ENCODE results near the gene LIN37. TPM values are rescaled to one million over a fixed set of nuclear protein-coding genes. Genes with fewer than 3 reads are reported as not detected.

The LIN37 gene
- total and polyA plus RNA-seq, 9 of the 15 experiments (the other 6 are each of a cell fraction or from before 2014, with no cell fraction given): 1.2 to 12.5 (median 8.6) TPM

DNA sequence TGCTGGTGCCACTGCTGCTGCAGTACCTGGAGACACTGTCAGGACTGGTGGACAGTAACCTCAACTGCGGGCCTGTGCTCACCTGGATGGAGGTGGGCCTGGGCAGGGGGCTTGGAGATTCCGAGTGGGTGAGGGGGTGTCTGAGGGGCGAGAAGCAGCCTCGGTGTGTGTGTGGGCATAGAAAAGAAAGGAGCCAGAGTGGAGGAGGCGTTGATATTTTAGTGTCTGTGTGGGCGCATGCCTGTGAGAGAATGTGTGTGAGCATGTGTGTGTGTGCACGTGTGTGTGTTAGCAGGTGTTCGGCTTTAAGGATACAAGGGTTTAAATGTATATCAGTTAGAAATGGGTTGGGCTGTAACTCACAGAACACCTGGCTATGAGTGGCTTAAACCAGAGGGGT, 30.7 kb downstream of the LIN37 start:
- H3K9ac ChIP-seq (ENCODE audit: insufficient read depth in 1 of 2, low read depth in 2 of 2, low read length in 2 of 2): peak overlapping the region in 1 of 2 experiments; percentile 45; a peak in 1 of 4 replicates
- no peak overlapping the region for H3K27ac ChIP-seq (ENCODE audit: extremely low read depth, low read depth, low read length)
- WGBS (ENCODE audit: insufficient coverage, low coverage, missing lambda C conversion rate): 64% methylated on average over 6 of the region's 8 CpGs
- H3K36me3 ChIP-seq (ENCODE audit: control insufficient read depth, insufficient read depth, low read length): peaks cover 24% of the 10 kb centered on the region; the same call in 2 of the 3 replicates
- in situ Hi-C loops (cut with MboI): no loop called here
- no TSS peak for BruUV-seq (replicated peaks)
- H4K20me1 ChIP-seq (replicated peaks; ENCODE audit: control insufficient read depth, insufficient read depth, low read length): no peaks in the 10 kb centered on the region
- no peak overlapping the region for H3K4me2 ChIP-seq (ENCODE audit: insufficient read depth, low read length)
- H3K79me2 ChIP-seq (ENCODE audit: control insufficient read depth, insufficient read depth, low read length): peaks cover 5% of the 10 kb centered on the region; the same call in 1 of the 3 replicates
- DNase-seq (ENCODE audit: extremely low read depth in 1 of 4, low spot score in 3 of 4) (no peak), ATAC-seq (no peak), FAIRE-seq (no peak)
- H3K4me3 ChIP-seq: no peak overlapping the region
- intact Hi-C loops (cut with micrococcal nuclease): no loop called here
- no peaks in the 10 kb centered on the region for H3K9me1 ChIP-seq (ENCODE audit: control insufficient read depth, insufficient read depth, low read length)
- TF ChIP-seq THRB (CRISPR knock-in tag; conservative IDR thresholded peaks at IDR 0.05) (no peak), EGR1 (conservative IDR thresholded peaks at IDR 0.05) (no peak), TCF7L2 (IDR thresholded peaks at IDR 0.05; ENCODE audit: low read depth, low read length) (no peak), ZNF41 (CRISPR knock-in tag; conservative IDR thresholded peaks at IDR 0.05) (no peak), ZSCAN32 (CRISPR knock-in tag; IDR thresholded peaks at IDR 0.05) (no peak), TBP (optimal IDR thresholded peaks at IDR 0.05; ENCODE audit: low read depth, low read length) (no peak), PTTG1 (tag; IDR thresholded peaks at IDR 0.05; ENCODE audit: low read depth) (no peak), ATF7 (IDR thresholded peaks at IDR 0.05) (no peak), CHD2 (IDR thresholded peaks at IDR 0.05; ENCODE audit: low read depth, low read length) (no peak), KLF13 (tag; IDR thresholded peaks at IDR 0.05; ENCODE audit: borderline replicate concordance, low read depth) (no peak), MTA1 (IDR thresholded peaks at IDR 0.05; ENCODE audit: borderline replicate concordance) (no peak), NCOA1 (IDR thresholded peaks at IDR 0.05; ENCODE audit: low read depth) (no peak), TARDBP (IDR thresholded peaks at IDR 0.05) (no peak), NUFIP1 (IDR thresholded peaks at IDR 0.05; ENCODE audit: partially characterized antibody) (no peak)
- TF ChIP-seq, protein P1, sequence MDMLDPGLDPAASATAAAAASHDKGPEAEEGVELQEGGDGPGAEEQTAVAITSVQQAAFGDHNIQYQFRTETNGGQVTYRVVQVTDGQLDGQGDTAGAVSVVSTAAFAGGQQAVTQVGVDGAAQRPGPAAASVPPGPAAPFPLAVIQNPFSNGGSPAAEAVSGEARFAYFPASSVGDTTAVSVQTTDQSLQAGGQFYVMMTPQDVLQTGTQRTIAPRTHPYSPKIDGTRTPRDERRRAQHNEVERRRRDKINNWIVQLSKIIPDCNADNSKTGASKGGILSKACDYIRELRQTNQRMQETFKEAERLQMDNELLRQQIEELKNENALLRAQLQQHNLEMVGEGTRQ (CRISPR knock-in tag; IDR thresholded peaks at IDR 0.05): no peak
- TF ChIP-seq, protein P2, sequence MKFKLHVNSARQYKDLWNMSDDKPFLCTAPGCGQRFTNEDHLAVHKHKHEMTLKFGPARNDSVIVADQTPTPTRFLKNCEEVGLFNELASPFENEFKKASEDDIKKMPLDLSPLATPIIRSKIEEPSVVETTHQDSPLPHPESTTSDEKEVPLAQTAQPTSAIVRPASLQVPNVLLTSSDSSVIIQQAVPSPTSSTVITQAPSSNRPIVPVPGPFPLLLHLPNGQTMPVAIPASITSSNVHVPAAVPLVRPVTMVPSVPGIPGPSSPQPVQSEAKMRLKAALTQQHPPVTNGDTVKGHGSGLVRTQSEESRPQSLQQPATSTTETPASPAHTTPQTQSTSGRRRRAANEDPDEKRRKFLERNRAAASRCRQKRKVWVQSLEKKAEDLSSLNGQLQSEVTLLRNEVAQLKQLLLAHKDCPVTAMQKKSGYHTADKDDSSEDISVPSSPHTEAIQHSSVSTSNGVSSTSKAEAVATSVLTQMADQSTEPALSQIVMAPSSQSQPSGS (CRISPR knock-in tag; IDR thresholded peaks at IDR 0.05): no peak
- TF ChIP-seq, protein P3, sequence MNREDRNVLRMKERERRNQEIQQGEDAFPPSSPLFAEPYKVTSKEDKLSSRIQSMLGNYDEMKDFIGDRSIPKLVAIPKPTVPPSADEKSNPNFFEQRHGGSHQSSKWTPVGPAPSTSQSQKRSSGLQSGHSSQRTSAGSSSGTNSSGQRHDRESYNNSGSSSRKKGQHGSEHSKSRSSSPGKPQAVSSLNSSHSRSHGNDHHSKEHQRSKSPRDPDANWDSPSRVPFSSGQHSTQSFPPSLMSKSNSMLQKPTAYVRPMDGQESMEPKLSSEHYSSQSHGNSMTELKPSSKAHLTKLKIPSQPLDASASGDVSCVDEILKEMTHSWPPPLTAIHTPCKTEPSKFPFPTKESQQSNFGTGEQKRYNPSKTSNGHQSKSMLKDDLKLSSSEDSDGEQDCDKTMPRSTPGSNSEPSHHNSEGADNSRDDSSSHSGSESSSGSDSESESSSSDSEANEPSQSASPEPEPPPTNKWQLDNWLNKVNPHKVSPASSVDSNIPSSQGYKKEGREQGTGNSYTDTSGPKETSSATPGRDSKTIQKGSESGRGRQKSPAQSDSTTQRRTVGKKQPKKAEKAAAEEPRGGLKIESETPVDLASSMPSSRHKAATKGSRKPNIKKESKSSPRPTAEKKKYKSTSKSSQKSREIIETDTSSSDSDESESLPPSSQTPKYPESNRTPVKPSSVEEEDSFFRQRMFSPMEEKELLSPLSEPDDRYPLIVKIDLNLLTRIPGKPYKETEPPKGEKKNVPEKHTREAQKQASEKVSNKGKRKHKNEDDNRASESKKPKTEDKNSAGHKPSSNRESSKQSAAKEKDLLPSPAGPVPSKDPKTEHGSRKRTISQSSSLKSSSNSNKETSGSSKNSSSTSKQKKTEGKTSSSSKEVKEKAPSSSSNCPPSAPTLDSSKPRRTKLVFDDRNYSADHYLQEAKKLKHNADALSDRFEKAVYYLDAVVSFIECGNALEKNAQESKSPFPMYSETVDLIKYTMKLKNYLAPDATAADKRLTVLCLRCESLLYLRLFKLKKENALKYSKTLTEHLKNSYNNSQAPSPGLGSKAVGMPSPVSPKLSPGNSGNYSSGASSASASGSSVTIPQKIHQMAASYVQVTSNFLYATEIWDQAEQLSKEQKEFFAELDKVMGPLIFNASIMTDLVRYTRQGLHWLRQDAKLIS (CRISPR knock-in tag; IDR thresholded peaks at IDR 0.05): no peak
- no peaks in the 10 kb centered on the region for H3K9me3 ChIP-seq (replicated peaks; ENCODE audit: control insufficient read depth, insufficient read depth, low read depth, low read length)
- POLR2A ChIA-PET: interaction anchor here (0.7 kb wide), 1 partner anchor 438 kb away, joined by 4 read pairs; no protein-coding TSS in a partner anchor
- CTCF ChIA-PET (ENCODE audit: low intra/inter-chr PET ratio): interaction anchor here (0.7 kb wide), 1 partner anchor 1351 kb away, joined by 3 read pairs; no protein-coding TSS in a partner anchor
- H2AFZ ChIP-seq (ENCODE audit: low read depth, low read length): no peak overlapping the region
- H3K4me1 ChIP-seq (replicated peaks in 1 of 2; ENCODE audit: control insufficient read depth in 2 of 2, insufficient read depth in 2 of 2, low read length in 2 of 2): peaks cover 10 to 44% of the 10 kb centered on the region in 2 experiments
- H3K27me3 ChIP-seq (ENCODE audit: control insufficient read depth in 2 of 2, insufficient read depth in 2 of 2, low read length in 2 of 2): no peaks in the 10 kb centered on the region

All from K562 (cell line).